Ectodermal cell (in vitro differentiated cells): ENCODE measurements around the gene SKI.

ENCODE experiments used
- H3K27ac ChIP-seq: 2 replicates; pipeline ENCODE4 v1.7.0; 2013; ENCODE audit warnings: mild to moderate bottlenecking, low read depth, low read length; ENCODE audit not compliant: insufficient read depth, poor library complexity, severe bottlenecking
- H3K27me3 ChIP-seq: 2 replicates; pipeline ENCODE4 v1.7.0; 2013; ENCODE audit warnings: mild to moderate bottlenecking, low read length; ENCODE audit not compliant: insufficient read depth, control insufficient read depth, poor library complexity, severe bottlenecking
- H3K36me3 ChIP-seq: one replicate; pipeline ENCODE4 v1.7.0; 2013; ENCODE audit warnings: low read length; ENCODE audit not compliant: control insufficient read depth, insufficient read depth
- H3K4me1 ChIP-seq: one replicate; pipeline ENCODE4 v1.7.0; 2013; ENCODE audit warnings: low read length; ENCODE audit not compliant: control insufficient read depth, insufficient read depth
- H3K4me3 ChIP-seq: 2 replicates; pipeline ENCODE4 v1.7.0; 2013; ENCODE audit warnings: low read depth, low read length, control low read depth; ENCODE audit not compliant: insufficient read depth
- H3K9me3 ChIP-seq: 2 replicates; pipeline ENCODE4 v1.7.0; 2013; ENCODE audit warnings: mild to moderate bottlenecking, low read length, moderate library complexity; ENCODE audit not compliant: control insufficient read depth
- WGBS, 2 experiments: methylation state at CpG; one replicate each; pipeline ENCODE4 v1.1.7; 2013; ENCODE audit warnings: missing lambda C conversion rate in 2 of 2; 5-methylcytosine and 5-hydroxymethylcytosine counted together

The SKI gene

GRCh38 chr1:2271211-2271721 lies 43.1 kb downstream of the SKI start:
- peaks cover 61% of the 10 kb centered on the region for H3K4me1 ChIP-seq
- H3K27me3 ChIP-seq: no peaks in the 10 kb centered on the region
- H3K4me3 ChIP-seq: peak overlapping the region; percentile 2
- H3K9me3 ChIP-seq: no peaks in the 10 kb centered on the region
- 17 to 19% methylated on average over 25 of the region's 25 CpGs for WGBS, 2 experiments
- peak overlapping the region; percentile 97 for H3K27ac ChIP-seq
- no peaks in the 10 kb centered on the region for H3K36me3 ChIP-seq

- Histone ChIP-seq H3K4me1 (peaks cover 65% of the 10 kb centered on the region), H3K27me3 (no peaks in the 10 kb centered on the region), H3K9me3 (no peaks in the 10 kb centered on the region), H3K27ac (peak overlapping the region; percentile 97), H3K4me3 (peak overlapping the region; percentile 9), H3K36me3 (no peaks in the 10 kb centered on the region)
- 39 to 45% methylated on average over 22 to 23 of the region's 23 CpGs for WGBS, 2 experiments
These were observed 43.9 kb downstream of the SKI start for GRCh38 chr1:2271841-2272655.

GRCh38 chr1:2272686-2273400 lies 44.7 kb downstream of the SKI start:
- 88% methylated on average over 26 to 28 of the region's 28 CpGs for WGBS, 2 experiments
- peaks cover 68% of the 10 kb centered on the region for H3K4me1 ChIP-seq
- no peak overlapping the region for H3K4me3 ChIP-seq
- H3K27ac ChIP-seq: peak overlapping the region; percentile 97
- H3K9me3 ChIP-seq: no peaks in the 10 kb centered on the region
- H3K36me3 ChIP-seq: no peaks in the 10 kb centered on the region
- no peaks in the 10 kb centered on the region for H3K27me3 ChIP-seq

- Histone ChIP-seq H3K27ac (no peak overlapping the region), H3K4me1 (peaks cover 75% of the 10 kb centered on the region)
- 94 to 95% methylated on average over 29 of the region's 29 CpGs for whole genome bisulfite sequencing, 2 experiments
These were observed 45.4 kb downstream of the SKI start for GRCh38 chr1:2273401-2274090.

GRCh38 chr1:2274231-2274928 lies 46.3 kb downstream of the SKI start:
- peaks cover 84% of the 10 kb centered on the region for H3K4me1 ChIP-seq
- H3K4me3 ChIP-seq: no peak overlapping the region
- H3K27me3 ChIP-seq: no peaks in the 10 kb centered on the region
- H3K9me3 ChIP-seq: no peaks in the 10 kb centered on the region
- no peak overlapping the region for H3K27ac ChIP-seq
- 93 to 95% methylated on average over 24 of the region's 24 CpGs for WGBS, 2 experiments
- no peaks in the 10 kb centered on the region for H3K36me3 ChIP-seq

More at GRCh38 chr1:2273401-2274090, 45.4 kb downstream of the SKI start:
- Histone ChIP-seq H3K27me3 (no peaks in the 10 kb centered on the region), H3K36me3 (no peaks in the 10 kb centered on the region), H3K4me3 (no peak overlapping the region), H3K9me3 (no peaks in the 10 kb centered on the region)

GRCh38 chr1:2274929-2275475 lies 46.9 kb downstream of the SKI start:
- no peak overlapping the region for H3K27ac ChIP-seq
- H3K27me3 ChIP-seq: no peaks in the 10 kb centered on the region
- H3K4me3 ChIP-seq: no peak overlapping the region
- H3K4me1 ChIP-seq: peaks cover 87% of the 10 kb centered on the region
- H3K36me3 ChIP-seq: no peaks in the 10 kb centered on the region
- no peaks in the 10 kb centered on the region for H3K9me3 ChIP-seq
- 90 to 92% methylated on average over 21 of the region's 21 CpGs for WGBS, 2 experiments

GRCh38 chr1:2275796-2276536 lies 47.8 kb downstream of the SKI start:
- Histone ChIP-seq H3K9me3 (no peaks in the 10 kb centered on the region), H3K36me3 (no peaks in the 10 kb centered on the region), H3K4me1 (peaks cover 77% of the 10 kb centered on the region), H3K27me3 (no peaks in the 10 kb centered on the region), H3K4me3 (no peak overlapping the region), H3K27ac (peak overlapping the region; percentile 27)
- WGBS, 2 experiments: 60 to 61% methylated on average over 14 of the region's 14 CpGs

- H3K27ac ChIP-seq: no peak overlapping the region
- WGBS, 2 experiments: 91 to 92% methylated on average over 12 of the region's 12 CpGs
- no peaks in the 10 kb centered on the region for H3K36me3 ChIP-seq
- H3K27me3 ChIP-seq: no peaks in the 10 kb centered on the region
- H3K9me3 ChIP-seq: no peaks in the 10 kb centered on the region
- no peak overlapping the region for H3K4me3 ChIP-seq
- peaks cover 67% of the 10 kb centered on the region for H3K4me1 ChIP-seq
These were observed 48.9 kb downstream of the SKI start for GRCh38 chr1:2276803-2277580.
